ENCODE measurements around the gene ATP2A1.
"Not testable (repeated sequence)": the region's sequence is repeated elsewhere in the genome, so short reads cannot be mapped to it uniquely, and the experiment has no call there.

Gene ATP2A1

GRCh38 chr16:28845293-28845692 is 33.0 kb upstream of the ATP2A1 start:
- Mint-ChIP-seq H3K4me1 (peaks cover 29% of the 10 kb centered on the region), H3K9me3 (no peaks in the 10 kb centered on the region), H3K27ac (peak overlapping the region; percentile 95), H3K36me3 (peaks cover 18% of the 10 kb centered on the region), H3K27me3 (no peaks in the 10 kb centered on the region), H3K4me3 (peak overlapping the region; percentile 94)

DNA sequence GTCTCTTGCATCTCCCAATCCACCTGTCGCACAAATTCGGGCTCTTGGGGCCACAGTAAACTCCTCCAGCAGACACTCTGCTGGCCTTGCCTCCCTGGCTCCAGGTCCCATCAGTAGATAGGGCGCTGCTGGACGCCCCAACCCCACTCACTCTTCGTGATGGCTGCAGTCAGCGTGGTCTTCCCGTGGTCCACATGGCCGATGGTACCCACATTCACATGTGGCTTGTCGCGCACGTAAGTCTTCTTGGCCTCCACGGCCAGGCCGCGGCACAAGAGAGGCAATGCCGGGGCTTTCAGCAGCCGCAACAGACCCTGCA is 32.6 kb upstream of the ATP2A1 start:
- Mint-ChIP-seq H3K4me1 (peaks cover 29% of the 10 kb centered on the region), H3K36me3 (peaks cover 18% of the 10 kb centered on the region), H3K9me3 (no peaks in the 10 kb centered on the region), H3K4me3 (peak overlapping the region; percentile 94), H3K27ac (peak overlapping the region; percentile 95), H3K27me3 (no peaks in the 10 kb centered on the region)

DNA sequence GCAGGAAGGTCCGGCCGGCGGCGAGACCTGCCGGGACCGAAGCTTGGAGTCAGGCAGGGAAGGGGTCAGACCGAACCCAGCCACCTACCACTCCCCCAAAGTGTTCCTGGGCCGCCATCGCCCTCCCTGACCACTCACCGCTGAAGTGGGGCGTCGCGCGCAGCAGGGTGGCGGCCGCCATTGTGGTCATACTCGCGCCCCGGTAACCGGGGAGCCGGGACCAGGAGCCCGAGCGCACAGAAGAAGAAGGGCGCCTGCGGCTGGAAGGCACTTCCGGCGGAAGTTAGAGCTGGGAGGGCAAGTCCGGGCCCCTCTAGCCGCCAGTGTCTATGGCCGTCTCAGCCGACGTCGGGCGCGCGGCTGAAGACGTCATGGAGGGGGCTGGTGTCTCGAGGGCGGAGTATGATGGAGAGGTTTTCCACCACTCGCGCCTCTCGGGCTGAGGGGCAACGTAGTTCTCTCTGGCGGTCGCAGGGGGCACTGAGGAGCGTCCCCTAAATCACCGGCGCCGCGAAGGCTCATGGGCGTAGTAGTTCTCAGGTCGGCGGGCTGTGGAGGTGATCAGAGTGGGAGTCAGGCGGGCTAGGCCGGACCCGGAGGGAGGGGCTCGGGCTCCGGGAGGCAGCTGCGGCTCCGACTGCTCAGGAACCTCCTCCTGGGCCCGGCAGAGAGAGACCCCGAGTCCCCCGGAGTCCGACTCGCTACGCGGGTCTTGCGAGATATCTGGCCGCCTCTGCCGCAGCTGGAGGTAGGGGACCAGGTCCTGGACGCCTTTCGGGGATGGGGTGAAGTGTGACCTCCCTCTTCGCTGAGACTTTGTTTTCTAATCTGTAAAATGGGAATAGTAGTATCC is 32.0 kb upstream of the ATP2A1 start, which contains the start of gene TUFM:
TSS of gene TUFM (minus strand) at position 269 of the 853 bp plus-strand sequence. CDS start at position 190, 79 bp downstream.
- peak within 1 kb of the TSS; percentile 94 for H3K4me3 Mint-ChIP-seq
- H3K4me1 Mint-ChIP-seq = peaks cover 29% of the 10 kb centered on the region
- H3K27ac Mint-ChIP-seq = peak within 1 kb of the TSS; percentile 95
- no peaks in the 10 kb centered on the region for H3K27me3 Mint-ChIP-seq
- H3K36me3 Mint-ChIP-seq = peaks cover 18% of the 10 kb centered on the region
- H3K9me3 Mint-ChIP-seq = no peaks in the 10 kb centered on the region

DNA sequence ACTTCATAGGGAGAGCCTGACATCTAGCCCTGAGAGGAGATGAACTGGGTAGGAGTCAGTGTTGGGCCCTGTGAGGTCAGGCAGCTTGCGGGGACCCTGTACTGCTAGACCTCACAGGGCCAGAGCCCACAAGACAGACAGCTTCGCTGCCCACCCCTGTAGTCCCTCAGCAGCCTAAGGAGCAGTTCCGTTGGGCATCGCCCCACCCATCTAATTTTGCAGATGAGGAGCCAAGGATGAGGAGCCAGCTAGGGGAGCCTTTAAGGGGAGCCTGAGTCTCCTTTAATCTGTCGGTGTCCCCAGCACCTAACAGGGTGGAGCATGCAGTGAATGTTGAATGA is 31.4 kb upstream of the ATP2A1 start:
- peak overlapping the region; percentile 95 for H3K27ac Mint-ChIP-seq
- H3K27me3 Mint-ChIP-seq = no peaks in the 10 kb centered on the region
- peaks cover 18% of the 10 kb centered on the region for H3K36me3 Mint-ChIP-seq
- peak overlapping the region; percentile 94 for H3K4me3 Mint-ChIP-seq
- peaks cover 29% of the 10 kb centered on the region for H3K4me1 Mint-ChIP-seq
- H3K9me3 Mint-ChIP-seq = no peaks in the 10 kb centered on the region

- no peak overlapping the region for H3K4me3 Mint-ChIP-seq
- peaks cover 1% of the 10 kb centered on the region for H3K36me3 Mint-ChIP-seq
- no peak overlapping the region for H3K27ac Mint-ChIP-seq
- H3K27me3 Mint-ChIP-seq = no peaks in the 10 kb centered on the region
- H3K9me3 Mint-ChIP-seq = no peaks in the 10 kb centered on the region
- H3K4me1 Mint-ChIP-seq = peaks cover 8% of the 10 kb centered on the region
Observed at GRCh38 chr16:28858421-28858820, 19.9 kb upstream of the ATP2A1 start.

DNA sequence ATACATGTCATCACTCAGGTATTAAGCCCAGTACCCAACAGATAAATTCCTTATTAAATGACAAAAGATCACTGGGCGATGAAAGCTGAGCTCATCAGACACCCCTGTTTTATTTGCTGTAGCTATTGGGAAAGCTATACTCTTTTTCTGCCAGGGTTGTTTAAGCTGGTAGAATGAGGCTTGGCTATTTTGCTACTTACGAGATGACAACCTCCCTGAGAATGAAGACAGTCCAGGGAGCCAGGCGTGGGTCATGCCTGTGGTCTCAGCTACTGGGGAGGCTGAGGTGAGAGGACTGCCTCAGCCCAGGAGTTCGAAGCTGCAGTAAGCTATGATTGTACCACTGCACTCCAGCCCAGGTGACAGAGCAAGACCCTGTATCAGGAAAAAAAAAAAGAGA is 19.0 kb upstream of the ATP2A1 start:
- Mint-ChIP-seq H3K36me3 (peaks cover 1% of the 10 kb centered on the region), H3K27ac (no peak overlapping the region), H3K4me1 (peaks cover 8% of the 10 kb centered on the region), H3K4me3 (no peak overlapping the region), H3K9me3 (no peaks in the 10 kb centered on the region), H3K27me3 (no peaks in the 10 kb centered on the region)

GRCh38 chr16:28863929-28864793 is 14.1 kb upstream of the ATP2A1 start:
- peak overlapping the region; percentile 98 for H3K4me3 Mint-ChIP-seq
- peaks cover 1% of the 10 kb centered on the region for H3K36me3 Mint-ChIP-seq
- H3K4me1 Mint-ChIP-seq = peaks cover 18% of the 10 kb centered on the region
- peak overlapping the region; percentile 99 for H3K27ac Mint-ChIP-seq
- no peaks in the 10 kb centered on the region for H3K27me3 Mint-ChIP-seq
- no peaks in the 10 kb centered on the region for H3K9me3 Mint-ChIP-seq

DNA sequence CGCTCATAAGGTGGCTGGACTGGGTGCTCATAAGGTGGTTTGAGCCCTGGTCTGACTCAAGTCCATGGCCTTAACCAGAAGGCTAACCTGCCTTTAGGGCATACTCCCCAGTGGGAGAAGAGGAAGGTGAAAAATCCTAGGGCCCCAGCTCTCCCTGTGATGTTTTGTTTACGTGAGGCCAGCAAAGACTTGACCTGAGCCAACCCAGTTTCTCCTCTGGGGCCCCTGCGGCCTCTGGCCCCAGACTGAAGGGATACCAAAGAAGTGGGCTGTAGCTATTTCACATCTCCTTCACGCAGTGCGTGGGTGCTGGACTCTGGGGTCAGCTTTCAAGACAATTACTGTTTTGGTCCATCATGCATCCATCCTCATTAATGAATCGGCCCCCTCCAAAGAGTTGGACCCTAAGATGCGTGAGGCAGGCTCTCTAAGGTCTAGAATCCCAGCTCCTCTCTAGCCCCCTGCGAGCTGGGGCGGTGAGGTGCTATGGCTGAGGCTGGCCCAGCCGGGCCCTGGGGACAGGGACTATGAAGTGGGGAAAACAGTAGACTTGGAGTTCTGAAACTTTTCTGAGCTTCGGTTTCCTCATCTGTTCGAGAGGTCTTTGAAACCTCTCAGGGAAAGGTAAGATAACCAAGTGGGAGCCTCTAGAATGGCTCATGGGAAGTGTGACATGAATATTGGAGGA is 13.1 kb upstream of the ATP2A1 start:
- H3K4me3 Mint-ChIP-seq = peak overlapping the region; percentile 98
- H3K4me1 Mint-ChIP-seq = peaks cover 18% of the 10 kb centered on the region
- peaks cover 1% of the 10 kb centered on the region for H3K36me3 Mint-ChIP-seq
- H3K27ac Mint-ChIP-seq = peak overlapping the region; percentile 74
- no peaks in the 10 kb centered on the region for H3K9me3 Mint-ChIP-seq
- no peaks in the 10 kb centered on the region for H3K27me3 Mint-ChIP-seq

GRCh38 chr16:28865722-28866453 is 12.4 kb upstream of the ATP2A1 start:
- Mint-ChIP-seq H3K4me3 (no peak overlapping the region), H3K27me3 (no peaks in the 10 kb centered on the region), H3K36me3 (peaks cover 1% of the 10 kb centered on the region), H3K9me3 (no peaks in the 10 kb centered on the region), H3K4me1 (peaks cover 18% of the 10 kb centered on the region), H3K27ac (peak overlapping the region; percentile 77)

- peaks cover 1% of the 10 kb centered on the region for H3K36me3 Mint-ChIP-seq
- peaks cover 18% of the 10 kb centered on the region for H3K4me1 Mint-ChIP-seq
- H3K27ac Mint-ChIP-seq = no peak overlapping the region
- no peak overlapping the region for H3K4me3 Mint-ChIP-seq
- H3K27me3 Mint-ChIP-seq = no peaks in the 10 kb centered on the region
- H3K9me3 Mint-ChIP-seq = no peaks in the 10 kb centered on the region
Observed at GRCh38 chr16:28866454-28866804, 11.9 kb upstream of the ATP2A1 start.

- Mint-ChIP-seq H3K36me3 (peaks cover 1% of the 10 kb centered on the region), H3K4me1 (peaks cover 14% of the 10 kb centered on the region), H3K27ac (no peak overlapping the region), H3K4me3 (no peak overlapping the region), H3K27me3 (no peaks in the 10 kb centered on the region), H3K9me3 (no peaks in the 10 kb centered on the region)
Observed at GRCh38 chr16:28867241-28867640, 11.0 kb upstream of the ATP2A1 start.

DNA sequence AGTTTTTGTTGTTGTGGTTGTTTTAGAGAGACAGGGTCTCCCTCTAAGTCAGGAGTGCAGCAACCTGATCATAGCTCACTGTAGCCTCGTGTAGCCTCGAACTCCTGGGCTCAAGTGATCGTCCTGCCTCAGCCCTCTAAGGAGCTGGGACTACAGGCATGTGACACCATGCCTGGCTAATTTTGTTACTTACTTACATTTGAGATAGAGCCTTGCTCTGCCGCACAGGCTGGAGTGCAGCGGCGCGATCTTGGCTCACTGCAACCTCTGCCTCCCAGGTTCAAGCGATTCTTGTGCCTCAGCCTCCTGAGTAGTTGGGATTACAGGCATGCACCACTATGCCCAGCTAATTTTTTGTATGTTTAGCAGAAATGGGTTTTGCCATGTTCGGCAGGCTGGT is 10.6 kb upstream of the ATP2A1 start:
- H3K36me3 Mint-ChIP-seq, H3K27ac Mint-ChIP-seq, H3K9me3 Mint-ChIP-seq, H3K27me3 Mint-ChIP-seq, H3K4me3 Mint-ChIP-seq: not testable (repeated sequence)
- peaks cover 14% of the 10 kb centered on the region for H3K4me1 Mint-ChIP-seq

GRCh38 chr16:28869201-28869600 is 9.1 kb upstream of the ATP2A1 start:
- Mint-ChIP-seq H3K27me3 (no peaks in the 10 kb centered on the region), H3K4me3 (no peak overlapping the region), H3K36me3 (no peaks in the 10 kb centered on the region), H3K4me1 (peaks cover 10% of the 10 kb centered on the region), H3K9me3 (no peaks in the 10 kb centered on the region), H3K27ac (no peak overlapping the region)

DNA sequence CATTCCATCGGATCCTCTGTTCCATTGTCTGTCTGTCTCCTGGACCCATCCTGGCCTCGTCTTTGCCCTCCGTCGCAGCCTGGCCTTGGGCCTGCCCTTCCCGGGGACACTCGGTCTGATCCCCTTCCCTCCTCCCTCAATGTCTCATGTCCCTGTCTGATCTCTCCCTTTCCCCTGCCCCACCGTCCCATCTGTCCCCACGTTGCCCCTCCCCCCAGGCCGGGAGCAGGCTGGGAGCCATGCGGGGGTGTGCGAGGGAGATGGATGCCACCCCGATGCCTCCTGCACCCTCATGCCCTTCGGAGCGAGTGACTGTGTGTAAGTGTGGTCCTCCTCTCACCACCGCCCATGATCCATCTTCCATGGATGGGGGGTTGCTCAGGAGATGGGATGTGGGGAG is 5.3 kb upstream of the ATP2A1 start:
- Mint-ChIP-seq H3K9me3 (no peaks in the 10 kb centered on the region), H3K27ac (no peak overlapping the region), H3K36me3 (no peaks in the 10 kb centered on the region), H3K4me1 (no peaks in the 10 kb centered on the region), H3K4me3 (no peak overlapping the region), H3K27me3 (no peaks in the 10 kb centered on the region)

GRCh38 chr16:28873543-28874201 is 4.6 kb upstream of the ATP2A1 start:
- Mint-ChIP-seq H3K9me3 (no peaks in the 10 kb centered on the region), H3K36me3 (no peaks in the 10 kb centered on the region), H3K4me3 (no peak overlapping the region), H3K4me1 (no peaks in the 10 kb centered on the region), H3K27me3 (no peaks in the 10 kb centered on the region), H3K27ac (no peak overlapping the region)
